Smooth muscle cell of bladder (primary cell): Measurements from ENCODE around the gene MYF5. TPM values are rescaled to one million over a fixed set of nuclear protein-coding genes. Genes with fewer than 3 reads are reported as not detected.

ENCODE experiments used
- total RNA-seq: library from RNA; depleted of rRNA; stranded (reverse); fragments of >200 nt; gene quantifications from 2 replicates; pipeline ENCODE4 v1.2.3, GENCODE V29; 2014

The MYF5 gene
- total RNA-seq = not detected in 2 replicates

DNA sequence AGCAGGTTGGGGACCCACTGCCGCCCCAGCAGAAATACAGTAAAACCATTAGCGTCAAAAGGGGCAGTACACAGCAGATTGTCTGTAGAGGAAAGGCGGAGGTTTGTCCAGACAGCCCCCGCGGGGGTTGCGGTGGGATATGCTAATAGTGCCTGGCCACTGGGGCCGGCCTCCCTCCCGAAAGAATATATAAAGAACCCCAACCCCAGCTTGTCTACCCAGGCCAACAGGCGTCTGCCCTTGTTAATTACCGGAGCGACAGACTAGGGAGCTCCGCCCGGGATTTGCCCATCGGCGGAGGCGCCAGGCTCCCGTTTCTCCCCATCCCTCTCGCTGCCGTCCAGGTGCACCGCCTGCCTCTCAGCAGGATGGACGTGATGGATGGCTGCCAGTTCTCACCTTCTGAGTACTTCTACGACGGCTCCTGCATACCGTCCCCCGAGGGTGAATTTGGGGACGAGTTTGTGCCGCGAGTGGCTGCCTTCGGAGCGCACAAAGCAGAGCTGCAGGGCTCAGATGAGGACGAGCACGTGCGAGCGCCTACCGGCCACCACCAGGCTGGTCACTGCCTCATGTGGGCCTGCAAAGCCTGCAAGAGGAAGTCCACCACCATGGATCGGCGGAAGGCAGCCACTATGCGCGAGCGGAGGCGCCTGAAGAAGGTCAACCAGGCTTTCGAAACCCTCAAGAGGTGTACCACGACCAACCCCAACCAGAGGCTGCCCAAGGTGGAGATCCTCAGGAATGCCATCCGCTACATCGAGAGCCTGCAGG is at the start of gene MYF5:
Gene MYF5, plus strand, starts transcription at position 217 of the 774 bp plus-strand sequence. Its CDS starts 152 bp downstream, at position 369.

GRCh38 chr12:80707126-80707829 is 9.4 kb upstream of the MYF5 start, which contains the start of gene MYF6:
Gene MYF6 (plus strand): TSS chr12:80707634. CDS start chr12:80707720, 86 bp downstream.

Other genes with a start within 250 kb of the MYF5 start
- not detected in 2 replicates for gene MYF6, start 9.3 kb upstream of the MYF5 start, total RNA-seq
- 7.0 and 12.7 TPM in 2 replicates for gene LIN7A, start 221.0 kb downstream of the MYF5 start, total RNA-seq